HepG2 (cell line): ENCODE measurements around the gene TPI1. TPM values are rescaled to one million over a fixed set of nuclear protein-coding genes. Genes with fewer than 3 reads are reported as not detected.
A peak's percentile ranks its signal among the peaks of the same experiment; 100 is the strongest.

ENCODE experiments used
- BORCS8-MEF2B ChIP-seq: sonication (generic); formaldehyde crosslinking; IDR thresholded peaks from 2 replicates; pipeline ENCODE4 v1.8.0; 2022; ENCODE audit warnings: mild to moderate bottlenecking, missing genetic modification reagents
- CENPT ChIP-seq: sonication (generic); formaldehyde crosslinking; IDR thresholded peaks from 2 replicates; pipeline ENCODE4 v1.8.0; 2022; ENCODE audit warnings: low read depth, mild to moderate bottlenecking, moderate library complexity, missing genetic modification reagents
- CHD4 ChIP-seq: fragments of 200-600 bp; sonication (generic); IDR thresholded peaks from 2 replicates; pipeline ENCODE4 v1.7.0; 2017; ENCODE audit warnings: mild to moderate bottlenecking, low read length, borderline replicate concordance
- FOXK2 ChIP-seq: fragments of 450-650 bp; IDR thresholded peaks from 2 replicates; pipeline ENCODE4 v1.6.1; 2016
- GABPB1 ChIP-seq: IDR thresholded peaks from 2 replicates; pipeline ENCODE4 v1.6.1; 2016; ENCODE audit warnings: mild to moderate bottlenecking, missing genetic modification reagents, moderate library complexity, missing compliant biosample characterization
- HNF4A ChIP-seq: sonication (generic); formaldehyde crosslinking; IDR thresholded peaks from 2 replicates; pipeline ENCODE4 v1.4.0; 2020; ENCODE audit warnings: missing genetic modification reagents
- KLF16 ChIP-seq, 2 experiments: sonication (generic) in 1 of 2; formaldehyde crosslinking in 1 of 2; IDR thresholded peaks; 2 replicates each; pipeline versions ENCODE4 v1.6.1 to v1.8.0; 2016 to 2023; ENCODE audit warnings: missing genetic modification reagents in 2 of 2, missing compliant biosample characterization in 1 of 2
- MTA1 ChIP-seq: sonication (generic); formaldehyde crosslinking; IDR thresholded peaks from 2 replicates; pipeline ENCODE4 v1.4.0; 2020; ENCODE audit warnings: missing genetic modification reagents, mild to moderate bottlenecking, borderline replicate concordance
- NONO ChIP-seq, 2 experiments: fragments of 450-650 bp in 1 of 2; sonication (generic) in 1 of 2; formaldehyde crosslinking in 1 of 2; IDR thresholded peaks in 1 of 2; conservative IDR thresholded peaks in 1 of 2; 2 replicates each; pipeline versions ENCODE4 v1.6.1 to v1.8.0; 2017 to 2022; ENCODE audit warnings: mild to moderate bottlenecking in 1 of 2, missing genetic modification reagents in 1 of 2, moderate library complexity in 1 of 2
- RBFOX2 ChIP-seq: fragments of 200-400 bp; formaldehyde crosslinking; IDR thresholded peaks from 2 replicates; pipeline ENCODE4 v1.6.1; 2017; ENCODE audit warnings: low read depth, mild to moderate bottlenecking, low read length
- SRSF9 ChIP-seq: fragments of 200-400 bp; formaldehyde crosslinking; IDR thresholded peaks from 2 replicates; pipeline ENCODE4 v1.6.1; 2018; ENCODE audit warnings: borderline replicate concordance, mild to moderate bottlenecking, low read depth, low read length; ENCODE audit not compliant: insufficient read depth, poor library complexity, severe bottlenecking
- TCF12 ChIP-seq, 2 experiments: fragments of 450-650 bp in 1 of 2; sonication (generic) in 1 of 2; formaldehyde crosslinking in 1 of 2; IDR thresholded peaks; 2 replicates each; pipeline versions ENCODE4 v1.6.1 to v1.8.0; 2017 to 2022; ENCODE audit warnings: antibody characterized with exemption in 1 of 2, mild to moderate bottlenecking in 1 of 2, missing genetic modification reagents in 1 of 2, moderate library complexity in 1 of 2
- YEATS2 ChIP-seq: sonication (generic); formaldehyde crosslinking; IDR thresholded peaks from 2 replicates; pipeline ENCODE4 v1.4.0; 2020; ENCODE audit warnings: missing genetic modification reagents, borderline replicate concordance
- ZNF337 ChIP-seq: sonication (generic); formaldehyde crosslinking; IDR thresholded peaks from 2 replicates; pipeline ENCODE4 v1.5.1; 2020; ENCODE audit warnings: missing genetic modification reagents, low read depth, mild to moderate bottlenecking, borderline replicate concordance
- ZNF629 ChIP-seq: sonication (generic); formaldehyde crosslinking; conservative IDR thresholded peaks from 2 replicates; pipeline ENCODE4 v1.5.0; 2020; ENCODE audit warnings: missing genetic modification reagents
- ZSCAN30 ChIP-seq: sonication (generic); formaldehyde crosslinking; IDR thresholded peaks from 2 replicates; pipeline ENCODE4 v1.5.0; 2020; ENCODE audit warnings: mild to moderate bottlenecking, missing genetic modification reagents
- polyA plus RNA-seq, 8 experiments: library from polyadenylated mRNA; depleted of rRNA in 3 of 8; stranded (reverse) in 7 of 8; unstranded in 1 of 8; fragments of >200 nt; fragmentation: Illumina TruSeq in 4 of 8; extraction: Trizol in 4 of 8; gene quantifications; 2 replicates each; pipeline versions ENCODE4 v1.2.1 to v1.2.3, GENCODE V29; 2011 to 2016; ENCODE audit warnings: low read depth in 4 of 8, missing spikeins in 1 of 8, mixed read lengths in 1 of 8; ENCODE audit not compliant: insufficient read depth in 1 of 8
- total RNA-seq, 5 experiments: library from RNA; depleted of rRNA; stranded (reverse); fragments of >200 nt; fragmentation: Illumina TruSeq; extraction: Trizol; gene quantifications; 2 replicates each; pipeline ENCODE4 v1.2.3, GENCODE V29; 2016; ENCODE audit warnings: low read depth in 1 of 5
- TF ChIP-seq, protein P1 (sequence below): sonication (generic); formaldehyde crosslinking; IDR thresholded peaks from 2 replicates; pipeline ENCODE4 v1.4.0; 2020; ENCODE audit warnings: missing genetic modification reagents
- TF ChIP-seq, protein P2 (sequence below): sonication (generic); formaldehyde crosslinking; conservative IDR thresholded peaks from 2 replicates; pipeline ENCODE4 v1.4.0; 2020; ENCODE audit warnings: missing genetic modification reagents
- TF ChIP-seq, protein P3 (sequence below): sonication (generic); formaldehyde crosslinking; IDR thresholded peaks from 2 replicates; pipeline ENCODE4 v1.4.0; 2020; ENCODE audit warnings: missing genetic modification reagents, mild to moderate bottlenecking, borderline replicate concordance

The TPI1 gene
- total and polyA plus RNA-seq, 2 of the 13 experiments (the other 11 are each of a cell fraction or from before 2014, with no cell fraction given) = 945 to 2,535 TPM

DNA sequence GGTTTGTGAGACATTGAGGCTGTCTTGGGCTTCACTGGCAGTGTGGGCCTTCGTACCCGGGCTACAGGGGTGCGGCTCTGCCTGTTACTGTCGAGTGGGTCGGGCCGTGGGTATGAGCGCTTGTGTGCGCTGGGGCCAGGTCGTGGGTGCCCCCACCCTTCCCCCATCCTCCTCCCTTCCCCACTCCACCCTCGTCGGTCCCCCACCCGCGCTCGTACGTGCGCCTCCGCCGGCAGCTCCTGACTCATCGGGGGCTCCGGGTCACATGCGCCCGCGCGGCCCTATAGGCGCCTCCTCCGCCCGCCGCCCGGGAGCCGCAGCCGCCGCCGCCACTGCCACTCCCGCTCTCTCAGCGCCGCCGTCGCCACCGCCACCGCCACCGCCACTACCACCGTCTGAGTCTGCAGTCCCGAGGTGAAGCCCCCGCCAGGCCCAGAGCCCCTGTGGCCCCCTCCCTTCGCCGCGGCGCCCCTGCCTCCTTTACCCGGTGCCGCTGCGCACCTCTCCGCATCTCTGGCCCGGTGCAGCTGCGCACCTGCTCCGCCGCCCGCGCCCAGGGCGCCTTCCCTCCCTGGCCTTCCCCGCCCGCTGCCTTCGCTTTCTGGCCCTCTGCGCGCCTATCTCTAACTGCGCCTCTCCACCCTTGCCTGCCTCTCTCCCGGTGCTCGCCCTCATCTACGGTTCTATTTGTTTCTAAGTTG lies 47.1 kb downstream of the TPI1 start, which contains the start of gene ENO2 (continued):
- TF ChIP-seq, protein P1, sequence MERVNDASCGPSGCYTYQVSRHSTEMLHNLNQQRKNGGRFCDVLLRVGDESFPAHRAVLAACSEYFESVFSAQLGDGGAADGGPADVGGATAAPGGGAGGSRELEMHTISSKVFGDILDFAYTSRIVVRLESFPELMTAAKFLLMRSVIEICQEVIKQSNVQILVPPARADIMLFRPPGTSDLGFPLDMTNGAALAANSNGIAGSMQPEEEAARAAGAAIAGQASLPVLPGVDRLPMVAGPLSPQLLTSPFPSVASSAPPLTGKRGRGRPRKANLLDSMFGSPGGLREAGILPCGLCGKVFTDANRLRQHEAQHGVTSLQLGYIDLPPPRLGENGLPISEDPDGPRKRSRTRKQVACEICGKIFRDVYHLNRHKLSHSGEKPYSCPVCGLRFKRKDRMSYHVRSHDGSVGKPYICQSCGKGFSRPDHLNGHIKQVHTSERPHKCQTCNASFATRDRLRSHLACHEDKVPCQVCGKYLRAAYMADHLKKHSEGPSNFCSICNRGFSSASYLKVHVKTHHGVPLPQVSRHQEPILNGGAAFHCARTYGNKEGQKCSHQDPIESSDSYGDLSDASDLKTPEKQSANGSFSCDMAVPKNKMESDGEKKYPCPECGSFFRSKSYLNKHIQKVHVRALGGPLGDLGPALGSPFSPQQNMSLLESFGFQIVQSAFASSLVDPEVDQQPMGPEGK = peak; percentile 43; the same call in 1 of the 2 replicates
- TF ChIP-seq KLF16 (CRISPR knock-in tag; IDR thresholded peaks at IDR 0.05) = peak in 1 of 2 experiments; percentile 53; a peak in 1 of 4 replicates
- TF ChIP-seq, protein P2, sequence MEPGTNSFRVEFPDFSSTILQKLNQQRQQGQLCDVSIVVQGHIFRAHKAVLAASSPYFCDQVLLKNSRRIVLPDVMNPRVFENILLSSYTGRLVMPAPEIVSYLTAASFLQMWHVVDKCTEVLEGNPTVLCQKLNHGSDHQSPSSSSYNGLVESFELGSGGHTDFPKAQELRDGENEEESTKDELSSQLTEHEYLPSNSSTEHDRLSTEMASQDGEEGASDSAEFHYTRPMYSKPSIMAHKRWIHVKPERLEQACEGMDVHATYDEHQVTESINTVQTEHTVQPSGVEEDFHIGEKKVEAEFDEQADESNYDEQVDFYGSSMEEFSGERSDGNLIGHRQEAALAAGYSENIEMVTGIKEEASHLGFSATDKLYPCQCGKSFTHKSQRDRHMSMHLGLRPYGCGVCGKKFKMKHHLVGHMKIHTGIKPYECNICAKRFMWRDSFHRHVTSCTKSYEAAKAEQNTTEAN (CRISPR knock-in tag) = no peak
- TF ChIP-seq, protein P3, sequence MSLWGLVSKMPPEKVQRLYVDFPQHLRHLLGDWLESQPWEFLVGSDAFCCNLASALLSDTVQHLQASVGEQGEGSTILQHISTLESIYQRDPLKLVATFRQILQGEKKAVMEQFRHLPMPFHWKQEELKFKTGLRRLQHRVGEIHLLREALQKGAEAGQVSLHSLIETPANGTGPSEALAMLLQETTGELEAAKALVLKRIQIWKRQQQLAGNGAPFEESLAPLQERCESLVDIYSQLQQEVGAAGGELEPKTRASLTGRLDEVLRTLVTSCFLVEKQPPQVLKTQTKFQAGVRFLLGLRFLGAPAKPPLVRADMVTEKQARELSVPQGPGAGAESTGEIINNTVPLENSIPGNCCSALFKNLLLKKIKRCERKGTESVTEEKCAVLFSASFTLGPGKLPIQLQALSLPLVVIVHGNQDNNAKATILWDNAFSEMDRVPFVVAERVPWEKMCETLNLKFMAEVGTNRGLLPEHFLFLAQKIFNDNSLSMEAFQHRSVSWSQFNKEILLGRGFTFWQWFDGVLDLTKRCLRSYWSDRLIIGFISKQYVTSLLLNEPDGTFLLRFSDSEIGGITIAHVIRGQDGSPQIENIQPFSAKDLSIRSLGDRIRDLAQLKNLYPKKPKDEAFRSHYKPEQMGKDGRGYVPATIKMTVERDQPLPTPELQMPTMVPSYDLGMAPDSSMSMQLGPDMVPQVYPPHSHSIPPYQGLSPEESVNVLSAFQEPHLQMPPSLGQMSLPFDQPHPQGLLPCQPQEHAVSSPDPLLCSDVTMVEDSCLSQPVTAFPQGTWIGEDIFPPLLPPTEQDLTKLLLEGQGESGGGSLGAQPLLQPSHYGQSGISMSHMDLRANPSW (CRISPR knock-in tag) = 0 out of 2 replicates have a peak, but pooled peaks have one; percentile 24
- TF ChIP-seq BORCS8-MEF2B (CRISPR knock-in tag) = no peak
- TF ChIP-seq ZNF629 (CRISPR knock-in tag) = no peak
- peak; percentile 48; the same call in 1 of the 2 replicates for TF ChIP-seq GABPB1 (CRISPR knock-in tag)
- TF ChIP-seq HNF4A (CRISPR knock-in tag) = no peak
- peak; percentile 26; the same call in 1 of the 2 replicates for TF ChIP-seq MTA1 (CRISPR knock-in tag)
- TF ChIP-seq YEATS2 (CRISPR knock-in tag) = 0 out of 2 replicates have a peak, but pooled peaks have one; percentile 8
- TF ChIP-seq NONO (IDR thresholded peaks at IDR 0.05) = no peak
- no peak for TF ChIP-seq NONO (CRISPR knock-in tag; conservative IDR thresholded peaks at IDR 0.05)
- TF ChIP-seq FOXK2 = no peak
- TF ChIP-seq ZNF337 (CRISPR knock-in tag) = no peak
- no peak for TF ChIP-seq TCF12 (IDR thresholded peaks at IDR 0.05)
- 0 out of 2 replicates have a peak, but pooled peaks have one; percentile 49 for TF ChIP-seq TCF12 (CRISPR knock-in tag; IDR thresholded peaks at IDR 0.05)
- peak; percentile 77 for TF ChIP-seq RBFOX2
- 0 out of 2 replicates have a peak, but pooled peaks have one; percentile 26 for TF ChIP-seq CENPT
- TF ChIP-seq ZSCAN30 (CRISPR knock-in tag) = no peak
- TF ChIP-seq CHD4 = no peak
- no peak for TF ChIP-seq SRSF9
